IMR-90 (cell line): ENCODE data around the gene DSCAML1. TPM values are rescaled to one million over a fixed set of nuclear protein-coding genes. Genes with fewer than 3 reads are reported as not detected.

Experiments
- ATAC-seq: fragments of 200-7000 bp; cut with Tn5 transposase; 2 replicates; pipeline ENCODE4 v1.9.1; 2020; ENCODE audit warnings: low read depth, mild to moderate bottlenecking, moderate library complexity
- BruUV-seq: library from RNA; stranded (reverse); fragments of 400-500 nt; replicated peaks from 2 replicates; lab custom pipeline; 2021; lab: Mats Ljungman, UMichigan
- CTCF ChIA-PET: fragments of 300-600 bp; formaldehyde crosslinking; extraction: SDS; loops from one replicate; lab custom pipeline; 2021; ENCODE audit warnings: antibody characterized with exemption; lab: Yijun Ruan, JAX
- POLR2A ChIA-PET: fragments of 300-600 bp; sonication (Branson Sonifier 250); formaldehyde crosslinking; loops from one replicate; lab custom pipeline; 2022; ENCODE audit warnings: antibody characterized with exemption; ENCODE audit not compliant: unreplicated experiment; lab: Charles Lee
- DNase-seq: peaks from one replicate; pipeline ENCODE4 v3.0.0; 2013
- H2AFZ ChIP-seq: replicated peaks from 2 replicates; pipeline ENCODE3; 2013; ENCODE audit warnings: low read length, mild to moderate bottlenecking; ENCODE audit not compliant: poor library complexity
- H2AK5ac ChIP-seq: 2 replicates; pipeline ENCODE4 v1.6.1; 2013; ENCODE audit warnings: low read depth, low read length, inconsistent platforms
- H2AK9ac ChIP-seq: replicated peaks from 2 replicates; pipeline ENCODE3; 2013; ENCODE audit warnings: mild to moderate bottlenecking, low read depth, low read length, moderate library complexity; ENCODE audit not compliant: poor library complexity
- H2BK120ac ChIP-seq: 2 replicates; pipeline ENCODE4 v1.6.1; 2013; ENCODE audit warnings: low read depth, low read length, inconsistent platforms
- H2BK15ac ChIP-seq: 3 replicates; pipeline ENCODE4 v1.6.1; 2013; ENCODE audit warnings: low read depth, low read length, inconsistent platforms
- H2BK20ac ChIP-seq: 2 replicates; pipeline ENCODE4 v1.6.1; 2013; ENCODE audit warnings: low read depth, mild to moderate bottlenecking, inconsistent platforms, low read length, moderate library complexity
- H2BK5ac ChIP-seq: 2 replicates; pipeline ENCODE4 v1.6.1; 2013; ENCODE audit warnings: mild to moderate bottlenecking, low read depth, low read length, inconsistent platforms; ENCODE audit not compliant: poor library complexity, severe bottlenecking
- H3K14ac ChIP-seq: replicated peaks from 2 replicates; pipeline ENCODE4 v1.6.1; 2013; ENCODE audit warnings: low read depth, low read length, inconsistent platforms
- H3K18ac ChIP-seq: 2 replicates; pipeline ENCODE4 v1.6.1; 2013; ENCODE audit warnings: low read depth, low read length, control low read depth
- H3K23ac ChIP-seq: 2 replicates; pipeline ENCODE4 v1.6.1; 2013; ENCODE audit warnings: low read depth, low read length, inconsistent platforms
- H3K27ac ChIP-seq: 2 replicates; pipeline ENCODE4 v1.5.1; 2013; ENCODE audit warnings: mild to moderate bottlenecking, control low read depth, low read length; ENCODE audit not compliant: insufficient read depth
- H3K27me3 ChIP-seq: 2 replicates; pipeline ENCODE4 v1.6.1; 2013; ENCODE audit warnings: low read length; ENCODE audit not compliant: control insufficient read depth, insufficient read depth
- H3K36me3 ChIP-seq: 2 replicates; pipeline ENCODE4 v1.6.1; 2013; ENCODE audit warnings: low read length, mixed read lengths; ENCODE audit not compliant: control insufficient read depth, insufficient read depth
- H3K4ac ChIP-seq: 2 replicates; pipeline ENCODE4 v1.6.1; 2013; ENCODE audit warnings: low read depth, low read length, inconsistent platforms
- H3K4me1 ChIP-seq: 2 replicates; pipeline ENCODE4 v1.6.1; 2013; ENCODE audit warnings: low read length, mixed read lengths; ENCODE audit not compliant: control insufficient read depth, insufficient read depth
- H3K4me2 ChIP-seq: 2 replicates; pipeline ENCODE4 v1.6.1; 2013; ENCODE audit warnings: low read depth, mild to moderate bottlenecking, control low read depth, low read length, moderate library complexity
- H3K4me3 ChIP-seq: 2 replicates; pipeline ENCODE4 v1.5.1; 2013; ENCODE audit warnings: low read depth, mild to moderate bottlenecking, control low read depth, low read length, moderate library complexity; ENCODE audit not compliant: insufficient read depth
- H3K56ac ChIP-seq: 2 replicates; pipeline ENCODE4 v1.6.1; 2013; ENCODE audit warnings: low read length, inconsistent platforms; ENCODE audit not compliant: insufficient read depth; ENCODE audit errors: extremely low read depth
- H3K79me1 ChIP-seq, 2 experiments: 2 replicates each; pipeline ENCODE4 v1.6.1; 2013; ENCODE audit warnings: low read length in 2 of 2, inconsistent platforms in 1 of 2, low read depth in 1 of 2
- H3K9ac ChIP-seq: 2 replicates; pipeline ENCODE4 v1.6.1; 2013; ENCODE audit warnings: low read depth, low read length, control low read depth
- H3K9me1 ChIP-seq: 2 replicates; pipeline ENCODE4 v1.6.1; 2013; ENCODE audit warnings: low read length, inconsistent platforms; ENCODE audit not compliant: insufficient read depth
- H3K9me3 ChIP-seq: 2 replicates; pipeline ENCODE4 v1.6.1; 2013; ENCODE audit warnings: low read length; ENCODE audit not compliant: control insufficient read depth, insufficient read depth
- H4K20me1 ChIP-seq: 2 replicates; pipeline ENCODE4 v1.6.1; 2013; ENCODE audit warnings: low read length, inconsistent platforms; ENCODE audit not compliant: insufficient read depth
- H4K5ac ChIP-seq: 2 replicates; pipeline ENCODE4 v1.6.1; 2013; ENCODE audit warnings: mild to moderate bottlenecking, low read depth, low read length, control low read depth
- H4K8ac ChIP-seq, 2 experiments: 2 replicates each; pipeline ENCODE4 v1.6.1; 2013; ENCODE audit warnings: low read depth in 2 of 2, low read length in 2 of 2, control low read depth in 1 of 2, inconsistent platforms in 1 of 2
- H4K91ac ChIP-seq: 2 replicates; pipeline ENCODE4 v1.6.1; 2013; ENCODE audit warnings: low read depth, low read length, inconsistent platforms; ENCODE audit not compliant: insufficient read depth
- BHLHE40 ChIP-seq: fragments of 150-350 bp; IDR thresholded peaks from 2 replicates; pipeline ENCODE4 v1.6.1; 2016; ENCODE audit warnings: mild to moderate bottlenecking, low read depth, low read length
- CEBPB ChIP-seq: IDR thresholded peaks from 2 replicates; pipeline ENCODE4 v1.6.1; 2012; ENCODE audit warnings: low read depth, low read length, improper control_type of control experiment
- CHD1 ChIP-seq: IDR thresholded peaks from 2 replicates; pipeline ENCODE4 v1.6.1; 2012; ENCODE audit warnings: low read depth, low read length, improper control_type of control experiment
- CTCF ChIP-seq: conservative IDR thresholded peaks from 2 replicates; pipeline ENCODE4 v1.5.1; 2012; ENCODE audit warnings: mild to moderate bottlenecking, low read depth, low read length, improper control_type of control experiment
- ELK1 ChIP-seq: fragments of 150-350 bp; IDR thresholded peaks from 2 replicates; pipeline ENCODE4 v1.6.1; 2016; ENCODE audit warnings: low read depth, mild to moderate bottlenecking, low read length, moderate library complexity, borderline replicate concordance
- FOS ChIP-seq: fragments of 150-350 bp; IDR thresholded peaks from 2 replicates; pipeline ENCODE4 v1.6.1; 2016; ENCODE audit warnings: low read depth, low read length
- MAFK ChIP-seq: IDR thresholded peaks from 2 replicates; pipeline ENCODE4 v1.6.1; 2012; ENCODE audit warnings: low read depth, low read length, improper control_type of control experiment
- MAZ ChIP-seq: IDR thresholded peaks from 2 replicates; pipeline ENCODE4 v1.6.1; 2012; ENCODE audit warnings: low read depth, mild to moderate bottlenecking, low read length, improper control_type of control experiment, moderate library complexity, borderline replicate concordance
- MXI1 ChIP-seq: IDR thresholded peaks from 2 replicates; pipeline ENCODE4 v1.6.1; 2012; ENCODE audit warnings: low read depth, mild to moderate bottlenecking, low read length, moderate library complexity, borderline replicate concordance
- NFE2L2 ChIP-seq: fragments of 150-350 bp; IDR thresholded peaks from 2 replicates; pipeline ENCODE4 v1.6.1; 2016; ENCODE audit warnings: low read depth, mild to moderate bottlenecking, low read length
- POLR2A ChIP-seq: IDR thresholded peaks from 2 replicates; pipeline ENCODE4 v1.6.1; 2012; ENCODE audit warnings: mild to moderate bottlenecking, low read depth, low read length
- RAD21 ChIP-seq: IDR thresholded peaks from 2 replicates; pipeline ENCODE4 v1.6.1; 2012; ENCODE audit warnings: low read length, improper control_type of control experiment
- RCOR1 ChIP-seq: IDR thresholded peaks from 2 replicates; pipeline ENCODE4 v1.6.1; 2012; ENCODE audit warnings: mild to moderate bottlenecking, low read length, improper control_type of control experiment; ENCODE audit not compliant: insufficient replicate concordance
- RFX5 ChIP-seq: IDR thresholded peaks from 2 replicates; pipeline ENCODE4 v1.8.0; 2012; ENCODE audit warnings: low read depth, mild to moderate bottlenecking, low read length, moderate library complexity
- SMC3 ChIP-seq: fragments of 150-350 bp; IDR thresholded peaks from 2 replicates; pipeline ENCODE4 v1.6.1; 2016; ENCODE audit warnings: low read depth, mild to moderate bottlenecking, antibody characterized with exemption, low read length, moderate library complexity
- USF2 ChIP-seq: fragments of 150-350 bp; IDR thresholded peaks from 2 replicates; pipeline ENCODE4 v1.6.1; 2017; ENCODE audit warnings: mild to moderate bottlenecking, antibody characterized with exemption, low read length, low read depth
- WGBS, 2 experiments: methylation state at CpG; one replicate each; pipeline versions ENCODE4 v1.1.5 to v1.1.7; 2013; ENCODE audit warnings: missing lambda C conversion rate in 2 of 2; ENCODE audit not compliant: insufficient read length in 1 of 2; ENCODE audit errors: extremely low coverage in 2 of 2; 5-methylcytosine and 5-hydroxymethylcytosine counted together
- dilution Hi-C: fragments of 300-500 bp; cut with HindIII; formaldehyde crosslinking; loops from one replicate; pipeline ENCODE4 v1.14.3; 2018; ENCODE audit warnings: low sequenced_read_pairs; ENCODE audit not compliant: unreplicated experiment
- in situ Hi-C: fragments of 300-500 bp; cut with MboI; formaldehyde crosslinking; loops from 3 replicates; pipeline ENCODE4 v1.14.3; 2019; ENCODE audit warnings: low sequenced_read_pairs, inconsistent platforms, mixed read lengths
- intact Hi-C: fragments of 100-400 bp; cut with micrococcal nuclease; formaldehyde crosslinking; loops from 2 replicates; pipeline ENCODE4 v1.10.0; 2022
- polyA plus RNA-seq, 3 experiments: library from polyadenylated mRNA; depleted of rRNA; stranded (reverse); fragments of >200 nt; gene quantifications; 2 replicates each; pipeline ENCODE4 v1.2.3, GENCODE V29; 2012; ENCODE audit warnings: low replicate concordance in 1 of 3
- total RNA-seq: library from RNA; depleted of rRNA; stranded (reverse); fragments of >200 nt; gene quantifications from 2 replicates; pipeline ENCODE4 v1.2.3, GENCODE V29; 2012

Gene DSCAML1
- total and polyA plus RNA-seq, 2 of the 4 experiments (the other 2 are of a cell fraction) = not detected

DNA sequence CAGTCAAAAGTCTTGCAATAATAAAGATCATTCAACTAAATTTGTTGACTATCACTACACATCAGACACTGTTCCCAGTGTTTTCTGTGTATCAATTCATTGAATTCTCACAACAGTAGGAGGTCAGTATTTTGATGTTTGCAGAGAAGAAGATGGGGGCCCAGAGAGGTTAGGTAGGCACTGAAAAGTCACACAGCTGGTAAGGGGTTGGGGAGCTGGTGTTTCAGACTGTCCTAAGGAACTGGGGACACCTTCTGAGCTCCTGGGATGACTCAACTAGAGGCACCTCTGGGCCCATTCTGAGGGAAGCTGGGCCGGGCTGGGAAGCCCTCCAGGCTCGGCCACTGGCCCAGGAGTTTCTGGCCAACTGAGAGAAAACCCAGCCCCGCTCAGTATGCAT lies 180.0 kb downstream of the DSCAML1 start:
- TF ChIP-seq ELK1 (no peak), CHD1 (no peak), CEBPB (no peak), MAFK (no peak), CTCF (no peak), MXI1 (no peak), USF2 (no peak), FOS (no peak), MAZ (no peak), NFE2L2 (no peak), POLR2A (no peak), BHLHE40 (no peak), RFX5 (no peak), RCOR1 (no peak), SMC3 (no peak), RAD21 (no peak)
- H2AK9ac ChIP-seq = no peak overlapping the region
- H2BK15ac ChIP-seq = no peak overlapping the region
- H2AK5ac ChIP-seq = no peak overlapping the region
- intact Hi-C loops = no loop called here
- no peaks in the 10 kb centered on the region for H4K20me1 ChIP-seq
- no peaks in the 10 kb centered on the region; the same call in 1 of the 2 replicates for H3K27me3 ChIP-seq
- no peak overlapping the region for H3K9ac ChIP-seq
- H3K9me3 ChIP-seq = no peaks in the 10 kb centered on the region
- POLR2A ChIA-PET = no interaction called here
- H3K18ac ChIP-seq = no peak overlapping the region
- dilution Hi-C loops = no loop called here
- BruUV-seq = no TSS peak
- in situ Hi-C loops = no loop called here
- CTCF ChIA-PET = interaction anchor here (1.7 kb wide), 1 partner anchor 191 kb away, joined by 5 read pairs; no protein-coding TSS in a partner anchor
- no CpG with 5 or more reads among the region's 3 CpGs for WGBS, 2 experiments
- H3K4me2 ChIP-seq = no peak overlapping the region
- H2AFZ ChIP-seq = no peak overlapping the region
- no peak overlapping the region for H3K27ac ChIP-seq
- no peaks in the 10 kb centered on the region for H3K79me1 ChIP-seq
- no peak overlapping the region for H2BK20ac ChIP-seq
- H4K8ac ChIP-seq = no peak overlapping the region
- no peaks in the 10 kb centered on the region for H3K36me3 ChIP-seq
- H4K5ac ChIP-seq = no peak overlapping the region
- H3K4me3 ChIP-seq = no peak overlapping the region
- no peak overlapping the region for H3K56ac ChIP-seq
- no peak overlapping the region for H4K91ac ChIP-seq
- no peak for DNase-seq
- H3K4me1 ChIP-seq = no peaks in the 10 kb centered on the region
- no peaks in the 10 kb centered on the region for H3K9me1 ChIP-seq
- no peak overlapping the region for H3K23ac ChIP-seq
- H2BK5ac ChIP-seq = no peak overlapping the region
- H3K4ac ChIP-seq = no peak overlapping the region
- ATAC-seq = no peak
- no peak overlapping the region for H2BK120ac ChIP-seq
- H3K14ac ChIP-seq = no peak overlapping the region
